Measurements from ENCODE around the gene FCER1A.

The FCER1A gene

GRCh38 chr1:159338018-159338417, 35.9 kb downstream of the FCER1A start:
- TF ChIP-seq SIN3A (IDR thresholded peaks at IDR 0.05; ENCODE audit: borderline replicate concordance, insufficient read depth, low read length) (no peak), POLR2AphosphoS5 (IDR thresholded peaks at IDR 0.05; ENCODE audit: low read depth, low read length) (no peak), FOXP2 (optimal IDR thresholded peaks at IDR 0.05; ENCODE audit: borderline replicate concordance, extremely low read depth, extremely low read length, insufficient read depth) (no peak), REST (IDR thresholded peaks at IDR 0.05; ENCODE audit: insufficient read depth in 1 of 2, low read depth in 2 of 2, low read length in 2 of 2) (no peak), TAF1 (IDR thresholded peaks at IDR 0.05; ENCODE audit: borderline replicate concordance, insufficient read depth, low read length) (no peak)

- TF ChIP-seq SIN3A (IDR thresholded peaks at IDR 0.05; ENCODE audit: borderline replicate concordance, insufficient read depth, low read length) = no peak
- TF ChIP-seq POLR2AphosphoS5 (IDR thresholded peaks at IDR 0.05; ENCODE audit: low read depth, low read length) = no peak
- no peak for TF ChIP-seq REST (IDR thresholded peaks at IDR 0.05; ENCODE audit: insufficient read depth in 1 of 2, low read depth in 2 of 2, low read length in 2 of 2)
- TF ChIP-seq FOXP2 (optimal IDR thresholded peaks at IDR 0.05; ENCODE audit: borderline replicate concordance, extremely low read depth, extremely low read length, insufficient read depth) = no peak
- no peak for TF ChIP-seq TAF1 (IDR thresholded peaks at IDR 0.05; ENCODE audit: borderline replicate concordance, insufficient read depth, low read length)
Measured at GRCh38 chr1:159339536-159339935, 37.4 kb downstream of the FCER1A start.

- no peak for TF ChIP-seq SIN3A (IDR thresholded peaks at IDR 0.05; ENCODE audit: borderline replicate concordance, insufficient read depth, low read length)
- TF ChIP-seq FOXP2 (optimal IDR thresholded peaks at IDR 0.05; ENCODE audit: borderline replicate concordance, extremely low read depth, extremely low read length, insufficient read depth) = no peak
- no peak for TF ChIP-seq REST (IDR thresholded peaks at IDR 0.05; ENCODE audit: insufficient read depth in 1 of 2, low read depth in 2 of 2, low read length in 2 of 2)
- no peak for TF ChIP-seq POLR2AphosphoS5 (IDR thresholded peaks at IDR 0.05; ENCODE audit: low read depth, low read length)
- no peak for TF ChIP-seq TAF1 (IDR thresholded peaks at IDR 0.05; ENCODE audit: borderline replicate concordance, insufficient read depth, low read length)
Measured at GRCh38 chr1:159341736-159342135, 39.6 kb downstream of the FCER1A start.

- no peak for TF ChIP-seq POLR2AphosphoS5 (IDR thresholded peaks at IDR 0.05; ENCODE audit: low read depth, low read length)
- no peak for TF ChIP-seq FOXP2 (optimal IDR thresholded peaks at IDR 0.05; ENCODE audit: borderline replicate concordance, extremely low read depth, extremely low read length, insufficient read depth)
- no peak for TF ChIP-seq TAF1 (IDR thresholded peaks at IDR 0.05; ENCODE audit: borderline replicate concordance, insufficient read depth, low read length)
Measured at GRCh38 chr1:159342761-159343425, 40.8 kb downstream of the FCER1A start.

GRCh38 chr1:159352436-159352835, 50.3 kb downstream of the FCER1A start:
- TF ChIP-seq REST (IDR thresholded peaks at IDR 0.05; ENCODE audit: insufficient read depth in 1 of 2, low read depth in 2 of 2, low read length in 2 of 2) (no peak), SIN3A (IDR thresholded peaks at IDR 0.05; ENCODE audit: borderline replicate concordance, insufficient read depth, low read length) (no peak), TAF1 (IDR thresholded peaks at IDR 0.05; ENCODE audit: borderline replicate concordance, insufficient read depth, low read length) (no peak), POLR2AphosphoS5 (IDR thresholded peaks at IDR 0.05; ENCODE audit: low read depth, low read length) (no peak), FOXP2 (optimal IDR thresholded peaks at IDR 0.05; ENCODE audit: borderline replicate concordance, extremely low read depth, extremely low read length, insufficient read depth) (no peak)

Measured in PFSK-1 (cell line).